SJCRH30 (cell line): ENCODE results near the gene DOCK3. TPM values are rescaled to one million over a fixed set of nuclear protein-coding genes. Genes with fewer than 3 reads are reported as not detected.

Experiments used
- DNase-seq, 2 experiments: peaks; one replicate each; pipeline ENCODE4 v3.0.0-alpha.2; 2015 to 2020
- H3K27ac ChIP-seq: fragments of 250-450 bp; sonication (Bioruptor Pico); 2 replicates; pipeline ENCODE4 v1.5.1; 2020; ENCODE audit warnings: mild to moderate bottlenecking, moderate library complexity
- H3K27me3 ChIP-seq: fragments of 250-450 bp; sonication (Bioruptor Pico); 2 replicates; pipeline ENCODE4 v1.5.1; 2020; ENCODE audit warnings: mild to moderate bottlenecking, moderate library complexity
- H3K36me3 ChIP-seq: fragments of 250-450 bp; sonication (Bioruptor Pico); 2 replicates; pipeline ENCODE4 v1.5.1; 2020; ENCODE audit warnings: mild to moderate bottlenecking, moderate library complexity
- H3K4me1 ChIP-seq: fragments of 250-450 bp; sonication (Bioruptor Pico); 2 replicates; pipeline ENCODE4 v1.5.1; 2020; ENCODE audit warnings: mild to moderate bottlenecking, moderate library complexity
- H3K4me3 ChIP-seq: fragments of 250-450 bp; sonication (Bioruptor Pico); 2 replicates; pipeline ENCODE4 v1.5.1; 2020; ENCODE audit warnings: mild to moderate bottlenecking, moderate library complexity
- H3K9me3 ChIP-seq: fragments of 250-450 bp; sonication (Bioruptor Pico); replicated peaks from 2 replicates; pipeline ENCODE4 v1.5.1; 2020; ENCODE audit warnings: mild to moderate bottlenecking, moderate library complexity
- total RNA-seq: library from RNA; depleted of rRNA; stranded (reverse); fragments of >200 nt; shearing (Covaris generic); gene quantifications from 2 replicates; pipeline ENCODE4 v1.2.3, GENCODE V29; 2014

DOCK3 gene
- total RNA-seq, 1 experiment from 2014 or later, result 0.08 TPM

DNA sequence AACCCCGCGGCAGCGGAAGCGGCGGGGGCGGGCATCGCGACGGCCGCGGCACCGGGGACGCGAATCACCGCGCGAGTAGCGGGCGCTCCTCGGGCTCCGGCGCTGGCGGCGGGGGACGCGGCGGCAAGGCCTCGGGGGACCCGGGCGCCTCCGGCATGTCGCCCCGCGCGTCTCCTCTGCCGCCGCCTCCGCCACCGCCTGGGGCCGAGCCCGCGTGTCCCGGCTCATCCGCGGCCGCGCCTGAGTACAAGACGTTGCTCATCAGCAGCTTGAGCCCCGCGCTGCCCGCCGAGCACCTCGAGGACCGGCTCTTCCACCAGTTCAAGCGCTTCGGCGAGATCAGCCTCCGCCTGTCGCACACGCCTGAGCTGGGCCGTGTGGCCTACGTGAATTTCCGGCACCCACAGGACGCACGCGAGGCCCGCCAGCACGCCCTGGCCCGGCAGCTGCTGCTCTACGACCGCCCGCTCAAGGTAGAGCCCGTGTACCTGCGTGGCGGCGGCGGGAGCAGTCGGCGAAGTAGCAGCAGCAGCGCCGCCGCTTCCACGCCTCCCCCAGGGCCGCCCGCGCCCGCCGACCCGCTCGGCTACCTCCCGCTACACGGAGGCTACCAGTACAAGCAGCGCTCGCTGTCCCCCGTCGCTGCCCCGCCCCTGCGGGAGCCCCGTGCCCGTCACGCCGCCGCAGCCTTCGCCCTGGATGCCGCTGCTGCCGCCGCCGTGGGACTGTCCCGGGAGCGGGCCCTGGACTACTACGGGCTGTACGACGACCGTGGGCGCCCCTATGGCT is 717.0 kb downstream of the DOCK3 start:
- no peak for DNase-seq
- peaks cover 62% of the 10 kb centered on the region for H3K36me3 ChIP-seq

DNA sequence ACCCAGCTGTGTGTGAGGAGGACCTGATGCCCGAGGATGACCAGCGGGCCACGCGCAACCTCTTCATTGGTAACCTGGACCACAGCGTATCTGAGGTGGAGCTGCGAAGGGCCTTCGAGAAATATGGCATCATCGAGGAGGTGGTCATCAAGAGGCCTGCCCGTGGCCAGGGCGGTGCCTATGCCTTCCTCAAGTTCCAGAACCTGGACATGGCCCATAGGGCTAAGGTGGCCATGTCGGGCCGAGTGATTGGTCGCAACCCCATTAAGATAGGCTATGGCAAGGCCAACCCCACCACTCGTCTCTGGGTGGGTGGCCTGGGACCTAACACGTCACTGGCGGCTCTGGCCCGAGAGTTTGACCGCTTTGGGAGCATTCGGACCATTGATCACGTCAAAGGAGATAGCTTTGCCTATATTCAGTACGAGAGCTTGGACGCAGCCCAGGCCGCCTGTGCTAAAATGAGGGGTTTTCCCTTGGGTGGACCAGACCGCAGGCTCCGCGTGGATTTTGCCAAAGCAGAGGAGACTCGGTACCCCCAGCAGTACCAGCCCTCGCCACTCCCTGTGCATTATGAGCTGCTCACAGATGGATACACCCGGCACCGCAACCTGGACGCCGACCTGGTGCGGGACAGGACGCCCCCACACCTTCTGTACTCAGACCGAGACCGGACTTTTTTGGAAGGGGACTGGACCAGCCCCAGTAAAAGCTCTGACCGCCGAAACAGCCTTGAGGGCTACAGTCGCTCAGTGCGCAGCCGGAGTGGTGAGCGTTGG is 717.8 kb downstream of the DOCK3 start:
- H3K36me3 ChIP-seq, result peaks cover 68% of the 10 kb centered on the region
- no peak overlapping the region for H3K27ac ChIP-seq
- no peaks in the 10 kb centered on the region for H3K27me3 ChIP-seq
- H3K9me3 ChIP-seq, result no peaks in the 10 kb centered on the region
- H3K4me1 ChIP-seq, result peaks cover 3% of the 10 kb centered on the region
- H3K4me3 ChIP-seq, result no peak overlapping the region
- no peak for DNase-seq

More for the DNA sequence above, 717.0 kb downstream of the DOCK3 start:
- H3K27ac ChIP-seq, result peak overlapping the region; percentile 41; the same call in 1 of the 2 replicates
- H3K4me1 ChIP-seq, result peaks cover 3% of the 10 kb centered on the region
- no peaks in the 10 kb centered on the region for H3K27me3 ChIP-seq
- H3K9me3 ChIP-seq, result no peaks in the 10 kb centered on the region
- peak overlapping the region; percentile 76 for H3K4me3 ChIP-seq

GRCh38 chr3:51393134-51393495 is 718.4 kb downstream of the DOCK3 start:
- H3K4me3 ChIP-seq, result no peak overlapping the region
- no peak for DNase-seq
- H3K4me1 ChIP-seq, result peaks cover 3% of the 10 kb centered on the region
- no peaks in the 10 kb centered on the region for H3K27me3 ChIP-seq
- H3K36me3 ChIP-seq, result peaks cover 74% of the 10 kb centered on the region
- H3K27ac ChIP-seq, result no peak overlapping the region
- H3K9me3 ChIP-seq, result no peaks in the 10 kb centered on the region

- peaks cover 3% of the 10 kb centered on the region for H3K4me1 ChIP-seq
- H3K4me3 ChIP-seq, result no peak overlapping the region
- H3K27ac ChIP-seq, result no peak overlapping the region
- H3K9me3 ChIP-seq, result no peaks in the 10 kb centered on the region
- no peak for DNase-seq
- peaks cover 77% of the 10 kb centered on the region for H3K36me3 ChIP-seq
- no peaks in the 10 kb centered on the region for H3K27me3 ChIP-seq
These were observed 718.8 kb downstream of the DOCK3 start for GRCh38 chr3:51393564-51393963.

DNA sequence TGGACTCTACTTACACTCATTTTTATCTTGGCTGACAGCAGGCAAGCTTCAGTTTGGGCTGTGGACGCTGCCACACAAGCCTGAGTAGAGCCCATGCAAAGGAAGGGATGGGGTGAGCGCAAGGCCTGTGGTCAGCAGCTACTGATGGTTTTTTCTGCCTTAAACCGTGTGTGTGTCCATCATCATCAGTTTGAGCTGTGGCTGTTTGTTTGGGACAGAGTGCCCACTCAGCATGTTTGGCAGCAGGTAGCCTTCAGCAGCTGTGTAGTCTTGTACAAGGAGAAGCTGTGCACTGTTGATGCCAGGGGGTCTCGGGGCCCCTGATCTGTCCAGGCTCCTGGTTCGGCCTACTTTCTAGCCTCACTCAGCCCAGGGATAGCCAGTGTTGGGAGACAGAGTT is 719.8 kb downstream of the DOCK3 start:
- H3K9me3 ChIP-seq, result no peaks in the 10 kb centered on the region
- H3K4me3 ChIP-seq, result no peak overlapping the region
- no peak overlapping the region for H3K27ac ChIP-seq
- peaks cover 69% of the 10 kb centered on the region for H3K36me3 ChIP-seq
- H3K27me3 ChIP-seq, result no peaks in the 10 kb centered on the region
- peaks cover 3% of the 10 kb centered on the region for H3K4me1 ChIP-seq
- DNase-seq, result no peak

DNA sequence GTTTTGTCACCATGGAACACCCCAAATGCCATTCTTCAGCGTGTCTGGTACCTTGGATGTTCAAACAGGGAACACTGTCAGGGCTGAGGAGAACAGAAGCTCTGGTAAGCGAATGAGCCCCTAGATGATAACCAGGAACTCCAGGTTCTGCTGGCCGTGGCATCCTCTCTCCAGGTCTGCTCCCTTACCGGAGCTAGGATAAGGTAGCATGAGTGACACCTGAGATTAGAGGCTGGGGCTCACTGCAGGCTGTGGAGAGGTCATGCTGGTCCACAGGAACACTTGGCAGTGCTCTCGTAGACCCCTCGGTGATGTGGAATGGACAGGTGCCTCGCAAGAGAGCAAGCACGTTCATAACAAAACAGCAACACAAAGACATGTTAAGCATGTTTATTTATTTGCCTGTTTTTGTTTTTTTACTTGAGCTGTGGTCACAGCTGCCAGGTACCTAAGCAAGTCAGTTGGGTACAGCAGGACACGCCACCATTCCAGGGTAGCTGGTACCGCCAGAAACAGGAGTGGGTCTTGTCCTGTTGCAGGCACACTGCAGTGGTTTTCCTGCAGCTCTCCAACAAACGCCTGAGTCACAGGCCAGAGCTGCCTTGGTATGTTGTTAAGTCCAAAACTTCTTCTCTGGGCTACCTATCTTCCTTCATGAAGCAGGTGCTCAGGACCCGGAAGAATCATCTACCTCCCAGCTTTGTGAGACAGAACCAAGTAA is 720.9 kb downstream of the DOCK3 start:
- no peak for DNase-seq
- Histone ChIP-seq H3K27ac (no peak overlapping the region), H3K36me3 (peaks cover 62% of the 10 kb centered on the region), H3K9me3 (no peaks in the 10 kb centered on the region), H3K4me3 (no peak overlapping the region), H3K4me1 (peaks cover under 1% of the 10 kb centered on the region; the same call in 1 of the 2 replicates), H3K27me3 (no peaks in the 10 kb centered on the region)

GRCh38 chr3:51396401-51396800 is 721.7 kb downstream of the DOCK3 start:
- Histone ChIP-seq H3K36me3 (peaks cover 65% of the 10 kb centered on the region), H3K4me3 (no peak overlapping the region)

GRCh38 chr3:51397392-51397791 is 722.7 kb downstream of the DOCK3 start:
- no peak overlapping the region for H3K27ac ChIP-seq

More at GRCh38 chr3:51396401-51396800, 721.7 kb downstream of the DOCK3 start:
- Histone ChIP-seq H3K4me1 (no peaks in the 10 kb centered on the region; the same call in 1 of the 2 replicates), H3K27me3 (no peaks in the 10 kb centered on the region), H3K9me3 (no peaks in the 10 kb centered on the region), H3K27ac (no peak overlapping the region)
- DNase-seq, result no peak

DNA sequence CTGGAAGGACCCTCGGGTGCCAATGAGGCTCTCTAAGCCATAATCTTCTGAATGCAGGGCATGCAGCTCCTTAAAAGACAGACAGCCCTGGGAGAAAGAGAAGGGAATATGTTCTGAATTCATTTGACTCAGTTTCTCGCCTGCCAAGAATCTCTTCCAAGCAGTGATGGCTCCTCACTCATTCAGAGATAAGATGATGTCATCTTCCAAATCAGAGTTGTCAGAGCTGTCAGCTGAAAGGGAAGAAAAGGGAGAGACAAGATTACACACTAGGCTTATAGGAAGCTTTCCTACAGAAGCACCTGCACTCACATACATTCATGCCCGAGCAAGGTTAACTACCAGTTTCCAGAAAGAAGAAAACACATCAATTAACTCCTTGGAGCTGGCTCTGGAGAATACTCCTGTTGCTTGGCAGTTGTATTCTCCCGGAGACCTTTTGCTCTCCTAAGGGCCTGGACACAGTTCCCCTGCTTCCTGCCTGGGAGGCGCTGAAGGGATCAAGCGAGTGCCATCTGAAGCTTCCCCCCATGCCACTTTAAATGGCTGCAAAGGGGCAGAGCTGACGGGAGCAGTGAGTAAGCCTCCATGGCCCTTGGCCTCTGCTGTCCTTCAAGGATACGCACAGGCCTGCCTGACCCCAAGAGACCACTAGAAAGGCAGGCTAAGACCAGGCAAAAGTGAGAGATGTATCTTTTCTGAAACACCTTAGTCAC is 724.0 kb downstream of the DOCK3 start:
- DNase-seq, result no peak
- peaks cover 62% of the 10 kb centered on the region for H3K36me3 ChIP-seq
- no peaks in the 10 kb centered on the region for H3K4me1 ChIP-seq

More at GRCh38 chr3:51397392-51397791, 722.7 kb downstream of the DOCK3 start:
- no peak for DNase-seq
- H3K36me3 ChIP-seq, result peaks cover 69% of the 10 kb centered on the region
- no peaks in the 10 kb centered on the region for H3K9me3 ChIP-seq
- H3K4me1 ChIP-seq, result no peaks in the 10 kb centered on the region; the same call in 1 of the 2 replicates
- H3K4me3 ChIP-seq, result no peak overlapping the region
- H3K27me3 ChIP-seq, result no peaks in the 10 kb centered on the region

GRCh38 chr3:51400166-51400565 is 725.4 kb downstream of the DOCK3 start:
- Histone ChIP-seq H3K27ac (no peak overlapping the region), H3K4me3 (no peak overlapping the region), H3K9me3 (no peaks in the 10 kb centered on the region), H3K36me3 (peaks cover 54% of the 10 kb centered on the region), H3K27me3 (no peaks in the 10 kb centered on the region), H3K4me1 (no peaks in the 10 kb centered on the region)
- no peak for DNase-seq

More for the DNA sequence above, 724.0 kb downstream of the DOCK3 start:
- H3K27ac ChIP-seq, result no peak overlapping the region
- H3K4me3 ChIP-seq, result no peak overlapping the region
- no peaks in the 10 kb centered on the region for H3K27me3 ChIP-seq
- H3K9me3 ChIP-seq, result no peaks in the 10 kb centered on the region

- DNase-seq, result no peak
- Histone ChIP-seq H3K9me3 (no peaks in the 10 kb centered on the region), H3K4me3 (no peak overlapping the region), H3K4me1 (no peaks in the 10 kb centered on the region), H3K27ac (no peak overlapping the region), H3K27me3 (no peaks in the 10 kb centered on the region), H3K36me3 (peaks cover 39% of the 10 kb centered on the region)
These were observed 727.0 kb downstream of the DOCK3 start for GRCh38 chr3:51401735-51402134.

DNA sequence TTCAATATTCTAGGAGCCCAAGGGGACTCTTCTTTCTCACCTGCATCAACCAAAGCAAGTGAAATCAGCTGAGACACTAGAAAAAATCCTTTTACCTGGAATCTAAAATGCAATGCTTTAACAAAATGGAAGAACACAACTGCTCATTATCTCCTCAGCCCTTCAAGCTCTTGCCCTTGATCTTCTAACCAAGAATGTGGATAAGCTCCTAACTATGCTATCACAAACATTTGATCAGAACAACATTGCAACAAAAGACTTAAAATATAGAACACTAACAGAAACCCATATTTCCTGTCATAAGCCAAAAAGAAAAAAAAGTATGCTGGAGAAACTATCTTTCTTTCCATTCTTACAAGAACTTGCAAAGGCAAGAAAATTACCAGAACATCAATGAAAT is 728.9 kb downstream of the DOCK3 start:
- Histone ChIP-seq H3K27me3 (no peaks in the 10 kb centered on the region), H3K4me1 (no peaks in the 10 kb centered on the region), H3K36me3 (peaks cover 35% of the 10 kb centered on the region), H3K9me3 (no peaks in the 10 kb centered on the region), H3K27ac (no peak overlapping the region), H3K4me3 (no peak overlapping the region)
- DNase-seq, result no peak

- no peak overlapping the region for H3K4me3 ChIP-seq
- no peaks in the 10 kb centered on the region for H3K9me3 ChIP-seq
- peaks cover 47% of the 10 kb centered on the region for H3K36me3 ChIP-seq
- no peak overlapping the region for H3K27ac ChIP-seq
- no peak for DNase-seq
- no peaks in the 10 kb centered on the region for H3K27me3 ChIP-seq
- H3K4me1 ChIP-seq, result no peaks in the 10 kb centered on the region
These were observed 733.3 kb downstream of the DOCK3 start for GRCh38 chr3:51408021-51408420.

- Histone ChIP-seq H3K27ac (no peak overlapping the region), H3K9me3 (no peaks in the 10 kb centered on the region), H3K36me3 (peaks cover 49% of the 10 kb centered on the region), H3K4me3 (no peak overlapping the region), H3K4me1 (no peaks in the 10 kb centered on the region), H3K27me3 (no peaks in the 10 kb centered on the region)
- no peak for DNase-seq
These were observed 734.1 kb downstream of the DOCK3 start for GRCh38 chr3:51408813-51409212.
